Cardiac muscle cell (in vitro differentiated cells and primary cell): ENCODE data around the gene TMEM221. TPM values are rescaled to one million over a fixed set of nuclear protein-coding genes. Genes with fewer than 3 reads are reported as not detected.

Source experiments
- DNase-seq, 2 donors: peaks; one replicate each; pipeline versions ENCODE4 v3.0.0 to v3.0.0-alpha.2; 2010 to 2017; ENCODE audit warnings: low read depth in 1 of 2, low spot score in 1 of 2
- H3K27ac ChIP-seq: fragments of 200-600 bp; sonication (generic); 2 replicates; pipeline ENCODE4 v1.5.1; 2016
- H3K27me3 ChIP-seq: fragments of 200-600 bp; sonication (generic); 2 replicates; pipeline ENCODE4 v1.6.0; 2016; ENCODE audit warnings: control low read depth
- H3K36me3 ChIP-seq: fragments of 200-600 bp; sonication (generic); 2 replicates; pipeline ENCODE4 v1.5.1; 2016; ENCODE audit warnings: control low read depth
- H3K4me1 ChIP-seq: fragments of 200-600 bp; sonication (generic); 2 replicates; pipeline ENCODE4 v1.8.1; 2017; ENCODE audit warnings: low read depth, mild to moderate bottlenecking, mixed run types
- H3K4me3 ChIP-seq: fragments of 200-600 bp; sonication (generic); 2 replicates; pipeline ENCODE4 v1.5.1; 2016; ENCODE audit warnings: mild to moderate bottlenecking
- H3K9me3 ChIP-seq: fragments of 200-600 bp; sonication (generic); 2 replicates; pipeline ENCODE4 v1.5.1; 2017; ENCODE audit warnings: low read depth, mild to moderate bottlenecking, control low read depth
- CTCF ChIP-seq: IDR thresholded peaks from 2 replicates; pipeline ENCODE4 v1.5.1; 2012; ENCODE audit warnings: low read depth, mild to moderate bottlenecking, low read length
- polyA plus RNA-seq: library from polyadenylated mRNA; unstranded; fragments of >200 nt; fragmentation: Nextera tagmentation; extraction: Ambion mirVana; gene quantifications from 2 replicates; pipeline ENCODE4 v1.2.1, GENCODE V29; 2016
- total RNA-seq: library from RNA; depleted of rRNA; stranded (reverse); fragments of >200 nt; gene quantifications from 2 replicates; pipeline ENCODE4 v1.2.3, GENCODE V29; 2016

Gene TMEM221
- total and polyA plus RNA-seq, 2 experiments from 2014 or later: 3.2 to 5.7 TPM

- DNase-seq: no peak
- no peaks in the 10 kb centered on the region for H3K27me3 ChIP-seq
- no peak for TF ChIP-seq CTCF
- no peak overlapping the region for H3K4me3 ChIP-seq
- no peaks in the 10 kb centered on the region for H3K36me3 ChIP-seq
- H3K27ac ChIP-seq: no peak overlapping the region
- H3K9me3 ChIP-seq: no peaks in the 10 kb centered on the region
- peaks cover 3% of the 10 kb centered on the region for H3K4me1 ChIP-seq
Observed at GRCh38 chr19:17421942-17422341, 26.5 kb downstream of the TMEM221 start.

DNA sequence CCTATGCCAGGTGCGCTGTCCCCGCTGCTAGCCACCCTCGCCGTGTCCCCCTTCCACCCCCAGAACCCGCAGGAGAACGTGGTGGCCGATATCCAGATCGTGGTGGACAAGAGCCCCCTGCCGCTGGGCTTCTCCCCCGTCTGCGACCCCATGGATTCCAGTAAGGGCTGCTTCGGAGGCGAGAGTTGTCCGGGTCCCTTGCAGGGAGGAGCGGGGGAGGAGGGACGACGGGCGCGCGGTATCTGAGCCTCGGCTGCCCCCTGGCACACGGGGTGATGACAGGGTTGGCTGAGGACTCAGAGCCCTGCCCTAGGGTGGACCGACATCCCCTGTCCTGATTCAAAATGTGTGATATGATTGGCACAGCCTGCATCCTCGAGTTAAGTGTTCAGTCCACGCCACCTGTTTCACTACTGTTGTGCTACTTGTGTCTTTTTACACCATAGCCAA is 28.0 kb downstream of the TMEM221 start:
- H3K4me1 ChIP-seq: peaks cover 7% of the 10 kb centered on the region
- no peaks in the 10 kb centered on the region for H3K36me3 ChIP-seq
- H3K27ac ChIP-seq: peak overlapping the region; percentile 11
- peak; percentile 4 for TF ChIP-seq CTCF
- no peaks in the 10 kb centered on the region for H3K27me3 ChIP-seq
- H3K4me3 ChIP-seq: peak overlapping the region; percentile 87
- no peaks in the 10 kb centered on the region for H3K9me3 ChIP-seq
- DNase-seq: peak; percentile 24 to 51

- peak; percentile 98 to 100 for DNase-seq
- TF ChIP-seq CTCF: no peak
- H3K27me3 ChIP-seq: no peaks in the 10 kb centered on the region
- peak within 1 kb of the TSS; percentile 87 for H3K4me3 ChIP-seq
- H3K27ac ChIP-seq: peak within 1 kb of the TSS; percentile 90
- H3K36me3 ChIP-seq: no peaks in the 10 kb centered on the region
- H3K9me3 ChIP-seq: no peaks in the 10 kb centered on the region
- H3K4me1 ChIP-seq: peaks cover 13% of the 10 kb centered on the region
Observed at GRCh38 chr19:17419621-17420474, 28.6 kb downstream of the TMEM221 start, which contains the start of gene MVB12A. Gene MVB12A (plus strand): TSS chr19:17420047. CDS start chr19:17420136, 89 bp downstream.

- Histone ChIP-seq H3K4me3 (peak overlapping the region; percentile 24), H3K27me3 (no peaks in the 10 kb centered on the region), H3K36me3 (no peaks in the 10 kb centered on the region), H3K4me1 (peaks cover 13% of the 10 kb centered on the region), H3K27ac (peak overlapping the region; percentile 90), H3K9me3 (no peaks in the 10 kb centered on the region)
- no peak for DNase-seq
- no peak for TF ChIP-seq CTCF
Observed at GRCh38 chr19:17419154-17419620, 29.3 kb downstream of the TMEM221 start.

DNA sequence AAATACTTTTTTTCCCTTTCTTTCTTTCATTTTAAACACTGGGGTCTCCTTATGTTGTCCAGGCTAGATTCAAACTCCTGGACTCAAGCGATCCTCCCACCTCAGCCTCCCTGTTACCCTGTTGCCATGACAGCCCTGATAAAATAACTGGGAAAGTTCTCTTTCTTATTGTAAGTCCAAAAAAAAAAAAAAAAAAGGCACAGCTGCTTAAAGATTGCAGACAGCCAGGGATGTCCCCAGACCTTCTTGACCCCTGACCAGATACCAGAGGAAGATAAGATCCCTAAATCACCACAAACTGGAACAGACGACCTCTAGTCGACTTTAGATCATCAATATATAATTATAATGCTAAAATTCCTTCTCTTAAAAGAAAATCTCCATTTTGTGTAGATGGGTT is 29.8 kb downstream of the TMEM221 start:
- Histone ChIP-seq H3K27ac (peak overlapping the region; percentile 90), H3K9me3 (no peaks in the 10 kb centered on the region), H3K36me3 (no peaks in the 10 kb centered on the region), H3K27me3 (no peaks in the 10 kb centered on the region), H3K4me1 (peaks cover 16% of the 10 kb centered on the region), H3K4me3 (no peak overlapping the region)
- TF ChIP-seq CTCF: no peak
- peak in 1 of 2 donors; percentile 39 for DNase-seq
